ENCODE data around the gene TP53INP2.

The TP53INP2 gene

DNA sequence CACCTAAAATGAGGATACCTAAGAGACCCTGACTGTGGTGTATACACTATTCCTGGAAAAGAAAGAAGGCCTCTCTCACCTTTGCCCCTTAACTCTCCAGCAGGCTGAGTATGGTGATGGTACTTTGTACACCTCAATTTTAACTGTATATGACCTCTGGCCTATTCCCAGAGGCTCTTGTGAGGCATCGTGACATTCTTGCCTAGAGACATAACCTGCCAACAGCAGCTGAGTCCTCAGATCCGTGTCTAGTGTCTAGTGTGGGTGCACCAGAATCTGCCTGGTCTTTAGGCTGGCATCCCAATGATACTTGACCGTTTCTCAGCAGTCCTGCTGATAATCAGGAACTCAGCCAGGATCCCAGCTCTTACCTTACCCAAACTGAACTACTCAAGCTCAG is 20.0 kb downstream of the TP53INP2 start:
- ATAC-seq = no peak

DNA sequence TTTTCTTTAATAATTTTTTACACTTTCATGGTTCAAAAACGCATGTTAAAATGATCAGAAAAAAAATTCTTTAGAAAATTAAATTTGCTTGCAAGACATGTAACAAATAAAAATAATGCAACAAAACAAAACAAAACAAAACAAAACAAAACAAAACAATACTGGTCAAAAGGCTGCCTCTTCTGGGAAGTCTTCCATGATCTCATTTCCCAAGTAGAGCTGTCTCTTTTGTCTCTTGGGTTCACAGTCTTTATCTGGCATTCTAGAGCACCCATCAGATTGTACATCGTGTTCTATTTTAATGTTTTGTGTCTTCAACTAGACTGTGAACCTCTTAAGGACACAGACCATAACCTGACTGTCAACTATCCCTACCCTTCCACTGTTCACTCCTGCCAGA is 25.3 kb downstream of the TP53INP2 start:
- no peak for ATAC-seq

DNA sequence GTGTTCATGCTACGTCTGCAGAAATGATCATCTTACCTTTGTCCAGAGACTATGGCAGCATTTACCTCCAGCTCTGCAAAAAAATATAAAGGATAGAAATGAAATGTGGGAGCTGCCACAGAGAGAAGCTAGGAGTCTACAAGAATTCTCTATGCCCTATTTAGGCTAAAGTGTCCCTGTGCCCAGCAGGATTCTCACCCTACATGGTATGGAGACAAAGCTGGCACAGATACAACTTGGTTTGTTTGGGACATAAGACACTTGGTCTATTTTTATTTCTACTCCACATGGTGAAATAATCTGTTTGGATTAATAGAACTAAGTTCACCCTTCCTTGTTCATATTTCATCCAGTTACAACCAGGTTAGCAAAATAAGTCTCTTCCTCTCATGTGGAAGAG is 28.4 kb downstream of the TP53INP2 start:
- ATAC-seq = no peak

DNA sequence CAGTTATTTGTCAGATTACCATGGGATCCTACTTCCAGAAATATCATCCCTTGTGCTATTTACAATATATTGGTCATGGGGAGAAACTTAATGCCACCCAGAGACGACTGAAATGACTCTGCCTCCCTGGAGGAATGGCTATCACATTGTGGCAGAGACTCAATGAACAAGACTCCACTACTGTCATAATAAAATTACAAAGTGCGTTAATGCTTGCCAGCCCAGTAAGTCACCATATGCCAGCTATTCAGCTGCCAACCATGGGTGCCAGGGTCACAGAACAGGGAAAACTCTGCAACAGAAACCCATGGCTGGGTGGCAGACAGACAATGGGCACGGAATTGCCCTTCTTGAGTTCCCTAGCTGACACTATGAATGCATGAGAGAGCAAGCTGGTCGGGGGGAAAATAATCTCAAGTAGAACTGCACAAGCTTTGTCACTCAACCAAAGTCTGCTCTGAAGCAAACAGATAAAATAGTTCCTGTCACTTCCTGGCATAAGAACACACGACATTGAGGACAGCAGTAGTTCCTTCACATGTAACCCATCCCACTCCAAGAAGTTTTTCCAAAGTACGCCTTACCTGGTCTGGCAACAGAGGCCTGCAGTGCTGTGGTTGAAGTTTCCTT is 32.1 kb downstream of the TP53INP2 start:
- ATAC-seq = no peak

DNA sequence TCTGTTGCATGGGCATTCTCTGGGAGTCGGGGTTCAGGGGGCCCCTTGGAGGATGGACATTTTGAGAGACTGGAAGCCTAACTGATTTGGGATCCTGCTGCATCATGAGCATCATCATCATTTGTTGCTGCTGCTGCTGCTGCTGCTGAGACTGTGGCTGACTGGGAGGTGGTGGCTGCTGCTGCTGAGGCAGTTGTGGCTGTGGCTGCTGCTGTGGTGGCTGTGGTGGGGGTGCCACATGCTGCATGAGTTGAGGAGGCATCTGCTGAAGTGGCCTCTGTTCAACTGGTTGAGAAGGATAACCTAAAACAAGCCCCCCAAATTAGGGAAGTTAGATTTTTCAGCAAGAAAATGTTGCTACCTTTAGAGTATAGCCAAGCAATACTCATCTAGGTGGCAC is 38.9 kb downstream of the TP53INP2 start:
- no peak for ATAC-seq

DNA sequence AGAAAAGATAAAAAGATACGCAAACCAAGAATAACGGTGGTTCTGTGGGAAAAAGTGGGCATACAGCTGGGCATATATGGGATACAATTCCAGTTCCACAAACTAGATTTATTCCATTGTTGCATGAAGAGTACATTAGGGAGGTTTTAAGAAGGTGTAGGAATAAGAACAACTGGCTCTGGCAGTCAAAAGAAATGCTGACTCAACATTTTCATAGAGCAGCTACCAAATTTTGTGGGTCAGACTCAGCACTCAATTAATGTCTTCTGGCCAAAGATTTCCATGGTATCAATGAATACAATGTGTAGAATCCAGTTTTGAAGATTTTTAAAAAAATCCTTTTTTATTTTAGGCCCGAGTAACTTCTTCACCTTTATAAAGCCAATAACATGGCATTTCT is 40.2 kb downstream of the TP53INP2 start:
- no peak for ATAC-seq

DNA sequence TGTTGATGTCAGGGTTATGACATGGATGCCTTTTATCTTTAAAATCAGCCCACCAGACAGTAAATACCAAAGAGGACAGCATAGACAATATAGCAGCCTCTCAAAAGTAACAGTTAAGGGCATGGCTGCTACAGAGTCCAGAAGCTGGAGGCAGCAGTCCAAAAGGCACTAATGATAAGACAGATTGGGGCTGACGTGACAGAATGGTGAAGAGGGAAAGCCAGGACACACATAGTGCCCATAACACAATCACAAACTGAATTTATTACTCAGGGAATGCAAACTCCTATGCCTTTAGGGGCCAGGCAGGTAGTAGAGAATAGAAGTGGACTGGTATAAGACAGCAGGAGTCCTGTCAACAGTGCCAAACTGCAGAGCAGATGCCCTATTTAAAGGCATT is 40.7 kb downstream of the TP53INP2 start:
- ATAC-seq = no peak

DNA sequence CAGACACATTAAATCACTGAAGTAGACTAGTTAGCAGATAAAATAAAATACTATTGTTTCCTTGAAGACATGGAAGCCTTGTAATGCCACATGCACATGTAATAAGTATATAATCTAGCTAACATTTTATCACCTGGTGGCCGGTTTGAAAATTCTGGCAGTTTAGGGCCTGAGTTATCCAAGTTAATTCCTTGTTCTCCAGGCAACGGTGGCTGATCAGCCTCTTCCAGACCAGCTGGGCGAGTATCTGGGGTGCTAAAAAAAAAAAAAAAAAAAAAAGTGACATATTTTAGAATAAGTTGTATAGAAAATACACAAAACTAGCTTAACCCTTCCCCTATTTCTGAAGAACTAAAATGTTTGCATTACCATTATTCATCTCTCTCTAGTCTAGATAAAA is 42.5 kb downstream of the TP53INP2 start:
- no peak for ATAC-seq

DNA sequence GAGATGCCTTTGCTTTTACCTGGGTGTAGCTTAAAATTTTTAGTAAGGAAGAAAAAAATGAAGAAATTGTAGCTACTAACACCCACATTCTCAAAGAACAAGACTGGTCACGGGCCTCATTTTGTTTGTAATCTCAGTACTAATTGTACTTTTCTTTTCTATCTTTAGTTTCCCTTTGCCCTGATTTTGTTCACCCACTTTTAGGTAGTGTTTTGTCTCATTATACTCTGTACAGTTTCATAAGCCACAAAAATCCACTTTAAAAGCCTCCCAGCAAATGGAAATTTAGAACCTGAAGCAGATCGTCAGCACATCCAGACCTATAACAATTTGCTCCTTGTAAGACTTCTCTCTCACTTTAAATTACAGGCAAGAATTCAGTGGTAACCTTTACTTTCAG is 43.3 kb downstream of the TP53INP2 start:
- ATAC-seq = no peak

DNA sequence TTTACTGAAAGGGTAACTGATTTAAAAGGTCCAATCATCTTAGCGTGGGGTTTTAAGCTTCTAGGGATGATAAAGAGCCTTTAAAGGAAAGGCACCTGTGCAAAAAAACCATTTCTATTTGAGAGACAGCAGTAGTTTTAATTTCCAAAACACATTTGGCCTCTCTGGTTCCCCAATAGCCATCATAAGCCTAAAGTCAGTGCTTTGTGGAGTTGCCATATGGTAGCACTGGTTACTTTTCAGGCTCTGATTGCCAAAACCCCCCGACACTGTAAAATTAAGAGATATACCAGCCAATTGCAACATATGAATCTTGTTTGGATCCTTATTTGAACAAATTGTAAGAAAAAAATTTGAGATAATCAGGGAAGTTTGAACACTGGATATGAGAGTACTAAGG is 44.6 kb downstream of the TP53INP2 start:
- no peak for ATAC-seq

DNA sequence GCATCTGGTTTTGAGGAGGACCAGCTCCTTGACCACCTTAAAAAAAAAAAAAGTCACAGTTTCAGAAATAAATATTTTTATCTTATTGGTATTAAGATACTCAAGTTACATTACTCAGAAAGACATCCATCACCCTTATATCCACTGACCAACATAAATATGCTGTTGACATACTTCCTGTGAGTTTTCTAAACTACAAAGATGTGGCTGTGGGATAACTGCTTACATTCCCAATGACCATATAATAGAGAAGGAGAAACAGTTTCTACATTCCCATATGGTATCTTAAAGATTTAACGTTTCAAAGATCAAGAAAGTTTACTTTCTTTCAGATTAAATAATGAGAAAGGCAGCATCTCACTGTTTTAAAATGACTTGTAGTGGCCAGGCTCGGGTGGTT is 46.3 kb downstream of the TP53INP2 start:
- ATAC-seq = no peak

DNA sequence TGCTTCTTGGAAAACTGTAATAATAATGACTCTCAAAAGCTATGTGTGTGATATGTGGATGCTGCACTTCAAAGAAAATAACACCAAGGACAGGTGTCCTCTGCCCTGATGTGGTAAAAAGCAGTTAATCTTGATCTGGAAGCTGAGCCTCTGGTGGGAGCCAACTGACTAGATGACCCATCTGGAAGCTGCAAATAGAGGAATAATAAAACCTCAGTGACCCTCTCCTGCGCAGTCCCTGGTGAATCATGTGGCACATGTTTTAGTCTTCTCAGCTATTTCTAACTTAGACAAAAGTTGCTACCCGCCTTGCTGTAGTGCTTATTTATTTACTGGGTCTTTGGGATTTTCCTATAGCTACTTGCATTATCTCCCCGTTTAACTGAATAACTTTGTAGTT is 47.3 kb downstream of the TP53INP2 start:
- no peak for ATAC-seq

DNA sequence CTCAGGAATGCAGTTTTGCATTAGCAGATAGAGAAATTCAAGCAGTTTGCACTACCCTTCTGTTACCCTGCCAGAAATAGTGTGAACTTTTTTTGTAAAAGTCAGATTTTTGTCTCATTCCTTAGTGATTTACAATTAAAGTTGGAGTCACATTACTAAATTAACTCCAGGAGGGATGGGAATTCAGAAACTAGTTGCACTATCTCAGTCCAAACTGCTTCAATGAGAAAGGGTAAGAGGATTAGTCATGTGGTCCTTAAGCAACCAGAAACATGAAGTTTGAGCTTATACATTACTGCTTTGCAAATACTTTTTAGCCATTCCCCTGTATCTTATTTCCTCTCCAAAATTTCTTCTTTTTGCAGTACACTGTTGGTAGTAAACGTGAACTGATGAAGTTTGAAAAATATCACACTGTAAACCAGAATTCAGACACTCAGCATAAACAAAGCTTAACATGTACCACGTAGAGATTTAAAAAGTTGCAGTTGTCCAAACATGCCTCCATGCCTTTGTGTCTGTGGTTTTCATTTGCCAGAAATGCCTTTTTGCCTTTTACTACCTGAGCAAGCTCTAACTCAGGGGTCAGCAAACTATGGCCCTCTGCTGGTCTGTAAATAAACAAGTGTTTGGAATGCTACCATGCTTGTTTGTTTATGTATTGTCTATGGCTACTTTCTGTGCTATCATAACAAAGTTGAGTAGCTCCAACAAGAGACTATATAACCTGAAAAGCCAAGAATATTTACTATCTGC is 49.7 kb downstream of the TP53INP2 start:
- no peak for ATAC-seq

DNA sequence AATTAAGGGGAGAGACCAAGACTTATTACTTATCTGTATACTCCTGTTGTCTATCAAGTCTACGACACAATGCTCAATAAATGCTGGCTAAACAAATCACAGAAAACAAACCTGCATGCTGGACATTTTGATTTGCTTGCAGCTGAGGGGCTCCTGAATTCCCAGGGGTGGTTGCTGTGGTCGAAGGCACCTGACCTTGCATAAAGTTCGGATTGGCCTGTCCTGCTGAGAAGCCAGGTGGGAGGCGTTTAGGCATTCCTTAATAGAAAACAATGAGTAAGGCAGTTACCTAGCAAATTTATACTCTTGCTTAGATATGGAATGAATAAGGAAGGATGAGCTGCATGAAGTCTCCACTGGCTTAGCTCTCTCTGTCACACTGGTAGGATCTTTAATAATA is 50.5 kb downstream of the TP53INP2 start:
- ATAC-seq = no peak

DNA sequence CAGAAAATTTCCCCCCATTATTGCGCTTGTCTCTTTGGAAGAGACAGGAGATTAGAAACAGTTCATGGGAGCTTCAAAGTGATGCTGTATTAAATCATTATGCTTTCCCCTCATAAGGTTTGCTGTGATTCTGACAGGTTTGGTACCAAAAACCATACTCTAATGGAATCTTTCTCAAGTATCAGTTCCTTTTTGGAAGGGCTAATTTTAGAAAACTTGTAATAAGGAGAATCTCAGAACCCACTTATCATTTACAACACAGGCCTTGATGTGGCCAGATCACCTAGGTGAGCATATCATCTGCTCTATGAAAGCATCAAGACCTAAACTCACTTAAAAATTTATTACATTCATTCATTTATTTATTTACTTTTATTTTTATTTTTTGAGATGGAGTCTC is 51.2 kb downstream of the TP53INP2 start:
- no peak for ATAC-seq

DNA sequence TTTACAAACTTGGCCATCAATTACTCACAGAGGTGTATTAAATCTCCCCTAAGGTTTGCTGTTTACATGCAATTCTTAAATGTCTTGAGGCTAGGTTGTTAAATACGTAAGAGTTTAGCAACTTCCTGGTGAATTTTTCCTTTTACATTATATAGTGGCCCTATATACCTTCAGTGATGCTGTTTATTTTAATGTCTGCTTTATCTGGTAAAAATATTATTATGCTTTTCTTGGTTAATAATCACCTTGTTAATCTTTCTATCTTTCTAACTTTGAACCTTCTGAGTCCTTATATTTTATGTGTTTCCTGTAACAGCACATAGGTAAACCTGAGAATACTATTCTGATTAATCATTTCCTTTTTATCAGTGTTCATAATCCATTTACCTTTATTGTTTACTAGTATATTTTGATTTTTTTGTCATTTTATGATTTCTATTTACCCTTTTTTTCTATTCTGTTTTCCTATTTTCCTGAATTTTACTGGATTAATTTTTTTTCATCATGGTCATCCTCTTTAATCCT is 57.9 kb downstream of the TP53INP2 start:
- no peak for ATAC-seq

Measured in activated CD4-positive, CD25-positive, alpha-beta regulatory T cell treated with anti-CD3 and anti-CD28 coated beads, Interleukin-2, amount 50 U/mL, for 24 hours (primary cell).